Measurements from ENCODE around the gene MMP11. TPM values are rescaled to one million over a fixed set of nuclear protein-coding genes. Genes with fewer than 3 reads are reported as not detected.

MMP11 gene, protein sequence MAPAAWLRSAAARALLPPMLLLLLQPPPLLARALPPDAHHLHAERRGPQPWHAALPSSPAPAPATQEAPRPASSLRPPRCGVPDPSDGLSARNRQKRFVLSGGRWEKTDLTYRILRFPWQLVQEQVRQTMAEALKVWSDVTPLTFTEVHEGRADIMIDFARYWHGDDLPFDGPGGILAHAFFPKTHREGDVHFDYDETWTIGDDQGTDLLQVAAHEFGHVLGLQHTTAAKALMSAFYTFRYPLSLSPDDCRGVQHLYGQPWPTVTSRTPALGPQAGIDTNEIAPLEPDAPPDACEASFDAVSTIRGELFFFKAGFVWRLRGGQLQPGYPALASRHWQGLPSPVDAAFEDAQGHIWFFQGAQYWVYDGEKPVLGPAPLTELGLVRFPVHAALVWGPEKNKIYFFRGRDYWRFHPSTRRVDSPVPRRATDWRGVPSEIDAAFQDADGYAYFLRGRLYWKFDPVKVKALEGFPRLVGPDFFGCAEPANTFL
- total RNA-seq (2014; rRNA removed; shearing (Covaris generic)), result 12.1 and 17.4 TPM in 2 replicates
- 4.9 and 5.3 TPM in 2 replicates for polyA plus RNA-seq (2016; fragmentation: Nextera tagmentation; extraction: Ambion mirVana)
- long read RNA-seq, partial matches to known transcripts, result 2 of 7 reads
- long read RNA-seq, other reads (novel, unspliced or antisense), result 1 of 7 reads

DNA sequence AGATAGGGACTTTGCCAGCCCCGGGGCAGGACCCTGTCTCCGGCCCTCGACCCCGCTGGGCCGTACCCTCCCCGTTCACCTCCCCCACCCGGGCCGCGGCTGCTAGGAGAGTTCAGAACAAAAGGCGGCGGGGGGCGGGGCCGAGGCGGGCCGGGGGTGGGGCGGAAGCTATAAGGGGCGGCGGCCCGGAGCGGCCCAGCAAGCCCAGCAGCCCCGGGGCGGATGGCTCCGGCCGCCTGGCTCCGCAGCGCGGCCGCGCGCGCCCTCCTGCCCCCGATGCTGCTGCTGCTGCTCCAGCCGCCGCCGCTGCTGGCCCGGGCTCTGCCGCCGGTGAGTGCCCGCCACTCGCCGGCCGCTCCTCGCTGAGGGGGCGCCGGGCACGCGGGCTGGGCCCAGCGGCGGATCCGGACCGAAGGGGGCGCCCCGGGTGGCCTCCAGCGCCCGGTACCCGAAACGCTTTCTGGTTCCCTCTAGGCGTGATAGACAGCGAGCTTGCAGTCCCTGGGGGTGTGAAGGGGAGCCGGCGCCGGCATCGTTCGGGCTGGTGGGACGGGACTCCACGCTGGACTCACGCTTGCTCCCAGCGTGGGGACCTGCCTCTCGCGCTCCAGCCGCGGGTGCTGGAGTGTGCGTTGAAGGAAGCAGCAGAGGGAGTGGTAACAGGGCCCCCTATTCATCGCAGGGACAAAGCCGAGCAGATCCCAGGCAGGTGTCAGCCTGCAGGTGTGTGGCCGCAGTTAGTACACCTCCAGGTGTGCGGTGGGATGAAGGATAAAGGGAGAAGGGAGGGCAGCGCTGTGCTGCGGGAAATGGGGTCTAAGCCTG lies at the start of gene MMP11:
TSS of gene MMP11 (plus strand) at position 201 of the 825 bp plus-strand sequence. CDS start at position 223, 22 bp downstream.
- Mint-ChIP-seq H3K4me1 (peaks cover 17% of the 10 kb centered on the region), H3K27me3 (ENCODE audit: insufficient read depth, low read depth, poor library complexity) (peaks cover 33% of the 10 kb centered on the region), H3K36me3 (ENCODE audit: low read depth) (no peaks in the 10 kb centered on the region), H3K4me3 (peak within 1 kb of the TSS; percentile 76), H3K9me3 (no peaks in the 10 kb centered on the region), H3K27ac (no peak within 1 kb of the TSS)
- Histone ChIP-seq H3F3A (replicated peaks; ENCODE audit: low read depth) (peaks cover 13% of the 10 kb centered on the region), H3K4me3 (peak within 1 kb of the TSS; percentile 84), H3K36me3 (ENCODE audit: insufficient read depth) (no peaks in the 10 kb centered on the region), H4K20me1 (replicated peaks; ENCODE audit: insufficient read depth) (no peaks in the 10 kb centered on the region), H3K4me1 (ENCODE audit: insufficient read depth) (peaks cover 6% of the 10 kb centered on the region; the same call in 1 of the 2 replicates), H3K9me2 (ENCODE audit: insufficient read depth) (no peaks in the 10 kb centered on the region), H3K27ac (ENCODE audit: low read depth) (no peak within 1 kb of the TSS), H2AFZ (peak within 1 kb of the TSS; percentile 93), H3K27me3 (ENCODE audit: insufficient read depth) (peaks cover 39% of the 10 kb centered on the region), H3K4me2 (peak within 1 kb of the TSS; percentile 98), H3K79me2 (replicated peaks; ENCODE audit: insufficient read depth) (no peaks in the 10 kb centered on the region)
- ATAC-seq (peak; percentile 36), DNase-seq (ENCODE audit: low spot score) (peak; percentile 82)
- no peak for TF ChIP-seq JUNB (IDR thresholded peaks at IDR 0.05; ENCODE audit: unreplicated experiment)
- TF ChIP-seq, protein P1, sequence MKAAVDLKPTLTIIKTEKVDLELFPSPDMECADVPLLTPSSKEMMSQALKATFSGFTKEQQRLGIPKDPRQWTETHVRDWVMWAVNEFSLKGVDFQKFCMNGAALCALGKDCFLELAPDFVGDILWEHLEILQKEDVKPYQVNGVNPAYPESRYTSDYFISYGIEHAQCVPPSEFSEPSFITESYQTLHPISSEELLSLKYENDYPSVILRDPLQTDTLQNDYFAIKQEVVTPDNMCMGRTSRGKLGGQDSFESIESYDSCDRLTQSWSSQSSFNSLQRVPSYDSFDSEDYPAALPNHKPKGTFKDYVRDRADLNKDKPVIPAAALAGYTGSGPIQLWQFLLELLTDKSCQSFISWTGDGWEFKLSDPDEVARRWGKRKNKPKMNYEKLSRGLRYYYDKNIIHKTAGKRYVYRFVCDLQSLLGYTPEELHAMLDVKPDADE (IDR thresholded peaks at IDR 0.05), result no peak
- no peak for TF ChIP-seq ZNF114 (CRISPR knock-in tag; IDR thresholded peaks at IDR 0.05)
- no peak for TF ChIP-seq NANOG (IDR thresholded peaks at IDR 0.05; ENCODE audit: borderline replicate concordance)
- no peak for TF ChIP-seq STAT1 (IDR thresholded peaks at IDR 0.05; ENCODE audit: unreplicated experiment)
- TF ChIP-seq, protein P2, sequence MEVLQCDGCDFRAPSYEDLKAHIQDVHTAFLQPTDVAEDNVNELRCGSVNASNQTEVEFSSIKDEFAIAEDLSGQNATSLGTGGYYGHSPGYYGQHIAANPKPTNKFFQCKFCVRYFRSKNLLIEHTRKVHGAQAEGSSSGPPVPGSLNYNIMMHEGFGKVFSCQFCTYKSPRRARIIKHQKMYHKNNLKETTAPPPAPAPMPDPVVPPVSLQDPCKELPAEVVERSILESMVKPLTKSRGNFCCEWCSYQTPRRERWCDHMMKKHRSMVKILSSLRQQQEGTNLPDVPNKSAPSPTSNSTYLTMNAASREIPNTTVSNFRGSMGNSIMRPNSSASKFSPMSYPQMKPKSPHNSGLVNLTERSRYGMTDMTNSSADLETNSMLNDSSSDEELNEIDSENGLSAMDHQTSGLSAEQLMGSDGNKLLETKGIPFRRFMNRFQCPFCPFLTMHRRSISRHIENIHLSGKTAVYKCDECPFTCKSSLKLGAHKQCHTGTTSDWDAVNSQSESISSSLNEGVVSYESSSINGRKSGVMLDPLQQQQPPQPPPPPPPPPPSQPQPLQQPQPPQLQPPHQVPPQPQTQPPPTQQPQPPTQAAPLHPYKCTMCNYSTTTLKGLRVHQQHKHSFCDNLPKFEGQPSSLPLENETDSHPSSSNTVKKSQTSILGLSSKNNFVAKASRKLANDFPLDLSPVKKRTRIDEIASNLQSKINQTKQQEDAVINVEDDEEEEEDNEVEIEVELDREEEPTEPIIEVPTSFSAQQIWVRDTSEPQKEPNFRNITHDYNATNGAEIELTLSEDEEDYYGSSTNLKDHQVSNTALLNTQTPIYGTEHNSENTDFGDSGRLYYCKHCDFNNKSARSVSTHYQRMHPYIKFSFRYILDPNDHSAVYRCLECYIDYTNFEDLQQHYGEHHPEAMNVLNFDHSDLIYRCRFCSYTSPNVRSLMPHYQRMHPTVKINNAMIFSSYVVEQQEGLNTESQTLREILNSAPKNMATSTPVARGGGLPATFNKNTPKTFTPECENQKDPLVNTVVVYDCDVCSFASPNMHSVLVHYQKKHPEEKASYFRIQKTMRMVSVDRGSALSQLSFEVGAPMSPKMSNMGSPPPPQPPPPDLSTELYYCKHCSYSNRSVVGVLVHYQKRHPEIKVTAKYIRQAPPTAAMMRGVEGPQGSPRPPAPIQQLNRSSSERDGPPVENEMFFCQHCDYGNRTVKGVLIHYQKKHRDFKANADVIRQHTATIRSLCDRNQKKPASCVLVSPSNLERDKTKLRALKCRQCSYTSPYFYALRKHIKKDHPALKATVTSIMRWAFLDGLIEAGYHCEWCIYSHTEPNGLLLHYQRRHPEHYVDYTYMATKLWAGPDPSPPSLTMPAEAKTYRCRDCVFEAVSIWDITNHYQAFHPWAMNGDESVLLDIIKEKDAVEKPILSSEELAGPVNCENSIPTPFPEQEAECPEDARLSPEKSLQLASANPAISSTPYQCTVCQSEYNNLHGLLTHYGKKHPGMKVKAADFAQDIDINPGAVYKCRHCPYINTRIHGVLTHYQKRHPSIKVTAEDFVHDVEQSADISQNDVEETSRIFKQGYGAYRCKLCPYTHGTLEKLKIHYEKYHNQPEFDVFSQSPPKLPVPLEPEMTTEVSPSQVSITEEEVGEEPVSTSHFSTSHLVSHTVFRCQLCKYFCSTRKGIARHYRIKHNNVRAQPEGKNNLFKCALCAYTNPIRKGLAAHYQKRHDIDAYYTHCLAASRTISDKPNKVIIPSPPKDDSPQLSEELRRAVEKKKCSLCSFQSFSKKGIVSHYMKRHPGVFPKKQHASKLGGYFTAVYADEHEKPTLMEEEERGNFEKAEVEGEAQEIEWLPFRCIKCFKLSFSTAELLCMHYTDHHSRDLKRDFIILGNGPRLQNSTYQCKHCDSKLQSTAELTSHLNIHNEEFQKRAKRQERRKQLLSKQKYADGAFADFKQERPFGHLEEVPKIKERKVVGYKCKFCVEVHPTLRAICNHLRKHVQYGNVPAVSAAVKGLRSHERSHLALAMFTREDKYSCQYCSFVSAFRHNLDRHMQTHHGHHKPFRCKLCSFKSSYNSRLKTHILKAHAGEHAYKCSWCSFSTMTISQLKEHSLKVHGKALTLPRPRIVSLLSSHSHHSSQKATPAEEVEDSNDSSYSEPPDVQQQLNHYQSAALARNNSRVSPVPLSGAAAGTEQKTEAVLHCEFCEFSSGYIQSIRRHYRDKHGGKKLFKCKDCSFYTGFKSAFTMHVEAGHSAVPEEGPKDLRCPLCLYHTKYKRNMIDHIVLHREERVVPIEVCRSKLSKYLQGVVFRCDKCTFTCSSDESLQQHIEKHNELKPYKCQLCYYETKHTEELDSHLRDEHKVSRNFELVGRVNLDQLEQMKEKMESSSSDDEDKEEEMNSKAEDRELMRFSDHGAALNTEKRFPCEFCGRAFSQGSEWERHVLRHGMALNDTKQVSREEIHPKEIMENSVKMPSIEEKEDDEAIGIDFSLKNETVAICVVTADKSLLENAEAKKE (CRISPR knock-in tag; IDR thresholded peaks at IDR 0.05), result no peak
- no peak for TF ChIP-seq EZH2 (IDR thresholded peaks at IDR 0.05; ENCODE audit: low read depth, unreplicated experiment)
- TF ChIP-seq CREB1 (CRISPR knock-in tag; IDR thresholded peaks at IDR 0.05; ENCODE audit: low read depth), result no peak
- TF ChIP-seq ZNF331 (CRISPR knock-in tag; IDR thresholded peaks at IDR 0.05; ENCODE audit: low read depth), result no peak
- no peak for TF ChIP-seq EZH2phosphoT487 (IDR thresholded peaks at IDR 0.05; ENCODE audit: unreplicated experiment)
- TF ChIP-seq, protein P3, sequence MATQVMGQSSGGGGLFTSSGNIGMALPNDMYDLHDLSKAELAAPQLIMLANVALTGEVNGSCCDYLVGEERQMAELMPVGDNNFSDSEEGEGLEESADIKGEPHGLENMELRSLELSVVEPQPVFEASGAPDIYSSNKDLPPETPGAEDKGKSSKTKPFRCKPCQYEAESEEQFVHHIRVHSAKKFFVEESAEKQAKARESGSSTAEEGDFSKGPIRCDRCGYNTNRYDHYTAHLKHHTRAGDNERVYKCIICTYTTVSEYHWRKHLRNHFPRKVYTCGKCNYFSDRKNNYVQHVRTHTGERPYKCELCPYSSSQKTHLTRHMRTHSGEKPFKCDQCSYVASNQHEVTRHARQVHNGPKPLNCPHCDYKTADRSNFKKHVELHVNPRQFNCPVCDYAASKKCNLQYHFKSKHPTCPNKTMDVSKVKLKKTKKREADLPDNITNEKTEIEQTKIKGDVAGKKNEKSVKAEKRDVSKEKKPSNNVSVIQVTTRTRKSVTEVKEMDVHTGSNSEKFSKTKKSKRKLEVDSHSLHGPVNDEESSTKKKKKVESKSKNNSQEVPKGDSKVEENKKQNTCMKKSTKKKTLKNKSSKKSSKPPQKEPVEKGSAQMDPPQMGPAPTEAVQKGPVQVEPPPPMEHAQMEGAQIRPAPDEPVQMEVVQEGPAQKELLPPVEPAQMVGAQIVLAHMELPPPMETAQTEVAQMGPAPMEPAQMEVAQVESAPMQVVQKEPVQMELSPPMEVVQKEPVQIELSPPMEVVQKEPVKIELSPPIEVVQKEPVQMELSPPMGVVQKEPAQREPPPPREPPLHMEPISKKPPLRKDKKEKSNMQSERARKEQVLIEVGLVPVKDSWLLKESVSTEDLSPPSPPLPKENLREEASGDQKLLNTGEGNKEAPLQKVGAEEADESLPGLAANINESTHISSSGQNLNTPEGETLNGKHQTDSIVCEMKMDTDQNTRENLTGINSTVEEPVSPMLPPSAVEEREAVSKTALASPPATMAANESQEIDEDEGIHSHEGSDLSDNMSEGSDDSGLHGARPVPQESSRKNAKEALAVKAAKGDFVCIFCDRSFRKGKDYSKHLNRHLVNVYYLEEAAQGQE (IDR thresholded peaks at IDR 0.05; ENCODE audit: unreplicated experiment), result no peak
- no peak for TF ChIP-seq POLR2AphosphoS5 (IDR thresholded peaks at IDR 0.05; ENCODE audit: low read depth)
